Measurements from ENCODE around the gene NAPSA. TPM values are rescaled to one million over a fixed set of nuclear protein-coding genes. Genes with fewer than 3 reads are reported as not detected.
A peak's percentile ranks its signal among the peaks of the same experiment; 100 is the strongest.

The NAPSA gene
- total and polyA plus RNA-seq, 10 of the 15 experiments (the other 5 are each of a cell fraction or from before 2014, with no cell fraction given): 6.7 to 45.4 (median 17.1) TPM

DNA sequence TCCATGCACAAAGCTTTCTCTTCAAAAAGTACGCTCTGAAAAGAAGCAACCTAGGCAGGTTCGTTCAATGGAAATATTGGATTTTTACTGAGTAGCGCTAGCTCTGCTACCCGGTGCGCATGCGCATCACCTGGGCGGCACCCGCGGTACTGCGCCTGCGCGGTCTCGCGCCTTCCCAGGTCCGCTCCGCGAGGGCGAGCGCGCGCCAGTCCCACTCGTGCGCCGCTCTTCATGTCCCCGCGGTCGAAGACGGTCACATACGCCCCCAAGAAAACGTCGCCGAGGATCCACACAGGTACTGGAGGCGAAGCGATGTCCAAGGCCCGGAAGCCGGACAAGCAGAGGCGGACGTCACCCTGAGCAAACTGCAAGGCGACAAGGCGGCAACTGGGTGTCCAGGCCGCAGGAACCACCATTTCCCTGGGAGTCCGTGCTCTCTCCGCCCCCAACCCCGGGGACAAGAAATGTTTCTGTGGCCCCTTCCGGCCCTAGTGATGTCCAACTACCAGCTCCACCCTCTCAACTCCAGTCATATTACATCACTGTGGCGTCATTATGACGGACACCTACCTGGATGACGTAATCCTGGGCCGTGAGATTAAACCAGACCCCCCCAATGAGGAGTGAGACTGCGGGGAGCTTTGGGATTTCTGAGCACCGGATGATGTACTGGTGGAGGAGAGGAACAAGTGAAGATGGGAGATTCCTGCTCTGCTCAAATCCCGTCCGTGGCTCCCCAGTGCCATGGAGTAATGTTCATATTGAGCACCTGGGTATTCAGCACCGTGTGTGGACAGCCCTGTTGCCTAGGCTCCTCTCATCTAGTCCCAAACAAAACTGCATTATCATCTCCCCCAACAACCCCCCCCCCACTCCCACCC is 31.5 kb downstream of the NAPSA start:
- FAIRE-seq: no peak
- Histone ChIP-seq H3K4me2 (ENCODE audit: control insufficient read depth, insufficient read depth) (peak overlapping the region; percentile 95), H3K79me2 (ENCODE audit: control insufficient read depth, insufficient read depth, low read length) (peaks cover 7% of the 10 kb centered on the region), H4K20me1 (ENCODE audit: control insufficient read depth, insufficient read depth) (no peaks in the 10 kb centered on the region), H3K4me1 (ENCODE audit: control insufficient read depth, insufficient read depth, low read length) (peaks cover 36% of the 10 kb centered on the region), H3K9me3 (replicated peaks; ENCODE audit: control insufficient read depth, insufficient read depth, low read length) (peaks cover under 1% of the 10 kb centered on the region; the same call in 2 of the 3 replicates), H3K27ac (ENCODE audit: control insufficient read depth, insufficient read depth) (peak overlapping the region; percentile 74), H3K36me3 (ENCODE audit: control insufficient read depth in 2 of 2, insufficient read depth in 2 of 2, low read length in 1 of 2) (peaks cover 9 to 24% of the 10 kb centered on the region in 2 experiments; a peak in 3 of 4 replicates), H2AFZ (ENCODE audit: control insufficient read depth, low read depth, low read length) (peak overlapping the region; percentile 91), H3K27me3 (replicated peaks in 1 of 2; ENCODE audit: control insufficient read depth in 2 of 2, insufficient read depth in 2 of 2, low read length in 1 of 2) (no peaks in the 10 kb centered on the region), H3K9ac (ENCODE audit: control insufficient read depth, insufficient read depth, low read length) (peak overlapping the region; percentile 8; the same call in 1 of the 2 replicates), H3K4me3 (peak overlapping the region; percentile 66; the same call in 1 of the 2 replicates)
- intact Hi-C loops (cut with micrococcal nuclease; ENCODE audit: unreplicated experiment): no loop called here
- ATAC-seq: peak; percentile 6
- ChIA-PET CTCF (interaction anchor here (1.0 to 2.9 kb wide), 6 partner anchors 8 to 35 kb away, joined by 3 to 11 read pairs (median 6); no protein-coding TSS in a partner anchor), SMC1A (ENCODE audit: uncharacterized antibody, unreplicated experiment) (interaction anchor here (1.2 to 3.7 kb wide), 5 partner anchors 7 to 24 kb away, joined by 3 to 49 read pairs (median 8); no protein-coding TSS in a partner anchor), POLR2A (interaction anchor here (1.0 to 3.1 kb wide), 4 partner anchors 8 to 28 kb away, joined by 3 to 30 read pairs (median 8); no protein-coding TSS in a partner anchor), RAD21 (ENCODE audit: unreplicated experiment) (interaction anchor here (0.9 to 2.6 kb wide), 6 partner anchors 9 to 126 kb away, joined by 3 to 20 read pairs (median 9); partner anchors contain the start of gene NR1H2)
- WGBS (ENCODE audit: insufficient coverage, insufficient replicate concordance, low lambda C conversion rate, missing lambda C conversion rate): 14% methylated on average over 54 of the region's 54 CpGs
- in situ Hi-C loops (cut with MboI): loop anchor here (25.0 kb wide), 1 partner anchor 1028 kb away; the partner anchor contains the start of genes CLDND2, ETFB and NKG7
- BruUV-seq (replicated peaks): no TSS peak
- DNase-seq (ENCODE audit: low read depth, low spot score): no peak
- TF ChIP-seq IKZF1 (conservative IDR thresholded peaks at IDR 0.05) (peak; percentile 94), SMAD5 (IDR thresholded peaks at IDR 0.05; ENCODE audit: low read depth) (peak; percentile 52; the same call in 1 of the 2 replicates), POU2F2 (IDR thresholded peaks at IDR 0.05; ENCODE audit: borderline replicate concordance, low read depth, low read length) (0 out of 3 replicates have a peak, but pooled peaks have one; percentile 2), HDAC6 (IDR thresholded peaks at IDR 0.05; ENCODE audit: unreplicated experiment) (no peak), TCF3 (IDR thresholded peaks at IDR 0.05; ENCODE audit: borderline replicate concordance, insufficient read depth, low read depth, low read length) (0 out of 2 replicates have a peak, but pooled peaks have one; percentile 6), CREM (IDR thresholded peaks at IDR 0.05; ENCODE audit: low read depth) (peak; percentile 59; the same call in 1 of the 2 replicates), SREBF1 (IDR thresholded peaks at IDR 0.05; ENCODE audit: low read length) (no peak), CREB1 (IDR thresholded peaks at IDR 0.05; ENCODE audit: low read depth) (peak; percentile 89), SP1 (IDR thresholded peaks at IDR 0.05; ENCODE audit: low read depth, low read length) (no peak)
- TF ChIP-seq, protein P1, sequence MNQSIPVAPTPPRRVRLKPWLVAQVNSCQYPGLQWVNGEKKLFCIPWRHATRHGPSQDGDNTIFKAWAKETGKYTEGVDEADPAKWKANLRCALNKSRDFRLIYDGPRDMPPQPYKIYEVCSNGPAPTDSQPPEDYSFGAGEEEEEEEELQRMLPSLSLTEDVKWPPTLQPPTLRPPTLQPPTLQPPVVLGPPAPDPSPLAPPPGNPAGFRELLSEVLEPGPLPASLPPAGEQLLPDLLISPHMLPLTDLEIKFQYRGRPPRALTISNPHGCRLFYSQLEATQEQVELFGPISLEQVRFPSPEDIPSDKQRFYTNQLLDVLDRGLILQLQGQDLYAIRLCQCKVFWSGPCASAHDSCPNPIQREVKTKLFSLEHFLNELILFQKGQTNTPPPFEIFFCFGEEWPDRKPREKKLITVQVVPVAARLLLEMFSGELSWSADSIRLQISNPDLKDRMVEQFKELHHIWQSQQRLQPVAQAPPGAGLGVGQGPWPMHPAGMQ (IDR thresholded peaks at IDR 0.05; ENCODE audit: borderline replicate concordance): no peak
- TF ChIP-seq, protein P2, sequence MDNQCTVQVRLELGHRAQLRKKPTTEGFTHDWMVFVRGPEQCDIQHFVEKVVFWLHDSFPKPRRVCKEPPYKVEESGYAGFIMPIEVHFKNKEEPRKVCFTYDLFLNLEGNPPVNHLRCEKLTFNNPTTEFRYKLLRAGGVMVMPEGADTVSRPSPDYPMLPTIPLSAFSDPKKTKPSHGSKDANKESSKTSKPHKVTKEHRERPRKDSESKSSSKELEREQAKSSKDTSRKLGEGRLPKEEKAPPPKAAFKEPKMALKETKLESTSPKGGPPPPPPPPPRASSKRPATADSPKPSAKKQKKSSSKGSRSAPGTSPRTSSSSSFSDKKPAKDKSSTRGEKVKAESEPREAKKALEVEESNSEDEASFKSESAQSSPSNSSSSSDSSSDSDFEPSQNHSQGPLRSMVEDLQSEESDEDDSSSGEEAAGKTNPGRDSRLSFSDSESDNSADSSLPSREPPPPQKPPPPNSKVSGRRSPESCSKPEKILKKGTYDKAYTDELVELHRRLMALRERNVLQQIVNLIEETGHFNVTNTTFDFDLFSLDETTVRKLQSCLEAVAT (IDR thresholded peaks at IDR 0.05): peak; percentile 83
- TF ChIP-seq, protein P3, sequence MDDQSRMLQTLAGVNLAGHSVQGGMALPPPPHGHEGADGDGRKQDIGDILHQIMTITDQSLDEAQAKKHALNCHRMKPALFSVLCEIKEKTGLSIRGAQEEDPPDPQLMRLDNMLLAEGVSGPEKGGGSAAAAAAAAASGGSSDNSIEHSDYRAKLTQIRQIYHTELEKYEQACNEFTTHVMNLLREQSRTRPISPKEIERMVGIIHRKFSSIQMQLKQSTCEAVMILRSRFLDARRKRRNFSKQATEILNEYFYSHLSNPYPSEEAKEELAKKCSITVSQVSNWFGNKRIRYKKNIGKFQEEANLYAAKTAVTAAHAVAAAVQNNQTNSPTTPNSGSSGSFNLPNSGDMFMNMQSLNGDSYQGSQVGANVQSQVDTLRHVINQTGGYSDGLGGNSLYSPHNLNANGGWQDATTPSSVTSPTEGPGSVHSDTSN (IDR thresholded peaks at IDR 0.05; ENCODE audit: insufficient replicate concordance, low read depth, low read length): no peak
- TF ChIP-seq, protein P4, sequence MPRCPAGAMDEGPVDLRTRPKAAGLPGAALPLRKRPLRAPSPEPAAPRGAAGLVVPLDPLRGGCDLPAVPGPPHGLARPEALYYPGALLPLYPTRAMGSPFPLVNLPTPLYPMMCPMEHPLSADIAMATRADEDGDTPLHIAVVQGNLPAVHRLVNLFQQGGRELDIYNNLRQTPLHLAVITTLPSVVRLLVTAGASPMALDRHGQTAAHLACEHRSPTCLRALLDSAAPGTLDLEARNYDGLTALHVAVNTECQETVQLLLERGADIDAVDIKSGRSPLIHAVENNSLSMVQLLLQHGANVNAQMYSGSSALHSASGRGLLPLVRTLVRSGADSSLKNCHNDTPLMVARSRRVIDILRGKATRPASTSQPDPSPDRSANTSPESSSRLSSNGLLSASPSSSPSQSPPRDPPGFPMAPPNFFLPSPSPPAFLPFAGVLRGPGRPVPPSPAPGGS (IDR thresholded peaks at IDR 0.05; ENCODE audit: borderline replicate concordance, insufficient read depth, low read depth, low read length, poor library complexity, severe bottlenecking): no peak
- TF ChIP-seq, protein P5, sequence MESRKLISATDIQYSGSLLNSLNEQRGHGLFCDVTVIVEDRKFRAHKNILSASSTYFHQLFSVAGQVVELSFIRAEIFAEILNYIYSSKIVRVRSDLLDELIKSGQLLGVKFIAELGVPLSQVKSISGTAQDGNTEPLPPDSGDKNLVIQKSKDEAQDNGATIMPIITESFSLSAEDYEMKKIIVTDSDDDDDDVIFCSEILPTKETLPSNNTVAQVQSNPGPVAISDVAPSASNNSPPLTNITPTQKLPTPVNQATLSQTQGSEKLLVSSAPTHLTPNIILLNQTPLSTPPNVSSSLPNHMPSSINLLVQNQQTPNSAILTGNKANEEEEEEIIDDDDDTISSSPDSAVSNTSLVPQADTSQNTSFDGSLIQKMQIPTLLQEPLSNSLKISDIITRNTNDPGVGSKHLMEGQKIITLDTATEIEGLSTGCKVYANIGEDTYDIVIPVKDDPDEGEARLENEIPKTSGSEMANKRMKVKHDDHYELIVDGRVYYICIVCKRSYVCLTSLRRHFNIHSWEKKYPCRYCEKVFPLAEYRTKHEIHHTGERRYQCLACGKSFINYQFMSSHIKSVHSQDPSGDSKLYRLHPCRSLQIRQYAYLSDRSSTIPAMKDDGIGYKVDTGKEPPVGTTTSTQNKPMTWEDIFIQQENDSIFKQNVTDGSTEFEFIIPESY (IDR thresholded peaks at IDR 0.05): 0 out of 2 replicates have a peak, but pooled peaks have one; percentile 7

Data from GM12878 (cell line).